HCT116 (cell line): Measurements from ENCODE around the gene SLC39A10. TPM values are rescaled to one million over a fixed set of nuclear protein-coding genes. Genes with fewer than 3 reads are reported as not detected.

Experiments used
- ATAC-seq: fragments of 200-7000 bp; cut with Tn5 transposase; 2 replicates; pipeline ENCODE4 v1.9.1; 2020; ENCODE audit warnings: mild to moderate bottlenecking, moderate library complexity
- BruUV-seq: library from RNA; stranded (reverse); fragments of 400-500 nt; replicated peaks from 2 replicates; lab custom pipeline; 2021; lab: Mats Ljungman, UMichigan
- CTCF ChIA-PET: fragments of 300-600 bp; sonication (Branson Sonifier 250); formaldehyde crosslinking; loops from one replicate; lab custom pipeline; 2021; ENCODE audit warnings: antibody characterized with exemption; lab: Charles Lee
- POLR2A ChIA-PET: fragments of 300-600, 350-600 bp; sonication (Branson Sonifier 250); formaldehyde crosslinking; loops from one replicate; lab custom pipeline; 2021; ENCODE audit warnings: antibody characterized with exemption; lab: Charles Lee
- RAD21 ChIA-PET, 2 experiments: fragments of 300-600 bp; sonication (Branson Sonifier 250); formaldehyde crosslinking; loops; one replicate each; lab custom pipeline; 2023; ENCODE audit warnings: low total read pairs in 2 of 2; ENCODE audit not compliant: uncharacterized antibody in 2 of 2, unreplicated experiment in 2 of 2, low non-redundant PET in 1 of 2; lab: Charles Lee
- DNase-seq: peaks from one replicate; pipeline ENCODE4 v3.0.0-alpha.2; 2010; ENCODE audit warnings: low read depth, low spot score
- H2AFZ ChIP-seq: fragments of 200-600 bp; shearing (Covaris generic), sonication (generic); 2 replicates; pipeline ENCODE4 v1.6.1; 2017; ENCODE audit warnings: low read depth, mixed run types, mixed read lengths, antibody characterized with exemption, low read length; ENCODE audit not compliant: poor library complexity, severe bottlenecking
- H3K27ac ChIP-seq: 2 replicates; pipeline ENCODE4 v1.5.1; 2012; ENCODE audit warnings: low read depth, low read length
- H3K27me3 ChIP-seq: fragments of 200-600 bp; sonication (generic); 2 replicates; pipeline ENCODE4 v1.6.1; 2016; ENCODE audit warnings: mixed run types, low read length, mixed read lengths; ENCODE audit not compliant: insufficient read depth
- H3K36me3 ChIP-seq, 2 experiments: fragments of 200-500 bp in 1 of 2; fragments of 200-600 bp in 1 of 2; sonication (Bioruptor generic) in 1 of 2; sonication (generic) in 1 of 2; 2 replicates each; pipeline versions ENCODE4 v1.5.1 to v1.6.1; 2014 to 2016; ENCODE audit warnings: low read length in 2 of 2, inconsistent platforms in 1 of 2, mixed read lengths in 1 of 2, mixed run types in 1 of 2; ENCODE audit not compliant: insufficient read depth in 2 of 2, control insufficient read depth in 1 of 2
- H3K4me1 ChIP-seq, 2 experiments: fragments of 200-600 bp in 1 of 2; sonication (generic) in 1 of 2; 2 replicates each; pipeline versions ENCODE4 v1.5.1 to v1.6.1; 2012 to 2017; ENCODE audit warnings: low read length in 2 of 2, inconsistent platforms in 1 of 2, mild to moderate bottlenecking in 1 of 2, mixed read lengths in 1 of 2, mixed run types in 1 of 2, moderate library complexity in 1 of 2; ENCODE audit not compliant: insufficient read depth in 2 of 2, control insufficient read depth in 1 of 2
- H3K4me2 ChIP-seq: fragments of 200-600 bp; sonication (generic); 2 replicates; pipeline ENCODE4 v1.6.1; 2017; ENCODE audit warnings: mixed run types, low read length, mixed read lengths
- H3K4me3 ChIP-seq, 2 experiments: fragments of 200-600 bp in 1 of 2; sonication (generic) in 1 of 2; replicated peaks in 1 of 2; 2 replicates each; pipeline ENCODE4 v1.5.1; 2011 to 2016; ENCODE audit warnings: low read length in 2 of 2, control low read depth in 1 of 2, low read depth in 1 of 2, mild to moderate bottlenecking in 1 of 2, mixed read lengths in 1 of 2, mixed run types in 1 of 2
- H3K79me2 ChIP-seq: fragments of 200-600 bp; sonication (generic); 2 replicates; pipeline ENCODE4 v1.6.1; 2017; ENCODE audit warnings: mild to moderate bottlenecking, mixed run types, low read length, moderate library complexity, mixed read lengths; ENCODE audit not compliant: insufficient read depth
- H3K9ac ChIP-seq: fragments of 200-600 bp; sonication (generic); 2 replicates; pipeline ENCODE4 v1.6.1; 2016; ENCODE audit warnings: low read length, mixed read lengths
- H3K9me2 ChIP-seq: fragments of 200-600 bp; sonication (generic), shearing (Covaris generic); 2 replicates; pipeline ENCODE4 v1.6.1; 2017; ENCODE audit warnings: mixed run types, mild to moderate bottlenecking, moderate library complexity; ENCODE audit not compliant: insufficient read depth
- H3K9me3 ChIP-seq, 2 experiments: fragments of 200-500 bp in 1 of 2; fragments of 200-600 bp in 1 of 2; sonication (Bioruptor generic) in 1 of 2; sonication (generic) in 1 of 2; 2 replicates each; pipeline ENCODE4 v1.6.1; 2014 to 2017; ENCODE audit warnings: low read length in 2 of 2, mixed read lengths in 2 of 2, inconsistent platforms in 1 of 2, low read depth in 1 of 2, mild to moderate bottlenecking in 1 of 2, mixed run types in 1 of 2, moderate library complexity in 1 of 2; ENCODE audit not compliant: control insufficient read depth in 1 of 2, insufficient read depth in 1 of 2
- H4K20me1 ChIP-seq: fragments of 200-600 bp; sonication (generic), shearing (Covaris generic); 2 replicates; pipeline ENCODE4 v1.6.1; 2017; ENCODE audit warnings: mixed run types, mild to moderate bottlenecking, moderate library complexity; ENCODE audit not compliant: insufficient read depth
- CBX3 ChIP-seq: IDR thresholded peaks from 2 replicates; pipeline ENCODE4 v1.6.1; 2012; ENCODE audit warnings: low read depth
- CTCF ChIP-seq, 3 experiments: fragments of 200-600 bp in 1 of 3; sonication (generic) in 1 of 3; IDR thresholded peaks in 2 of 3; conservative IDR thresholded peaks in 1 of 3; 2 replicates each; pipeline ENCODE4 v1.5.1; 2012 to 2017; ENCODE audit warnings: low read depth in 2 of 3, low read length in 2 of 3, antibody characterized with exemption in 1 of 3, borderline replicate concordance in 1 of 3, control low read depth in 1 of 3, mild to moderate bottlenecking in 1 of 3, mixed read lengths in 1 of 3, mixed run types in 1 of 3, moderate library complexity in 1 of 3; ENCODE audit not compliant: insufficient read depth in 1 of 3
- EGR1 ChIP-seq: IDR thresholded peaks from 2 replicates; pipeline ENCODE4 v1.6.1; 2012; ENCODE audit warnings: low read depth
- POLR2A ChIP-seq: IDR thresholded peaks from 2 replicates; pipeline ENCODE4 v1.7.0; 2011; ENCODE audit warnings: borderline replicate concordance; ENCODE audit not compliant: insufficient read depth, insufficient read length; ENCODE audit errors: extremely low read depth
- POLR2AphosphoS5 ChIP-seq: IDR thresholded peaks from 2 replicates; pipeline ENCODE4 v1.6.1; 2011; ENCODE audit warnings: mild to moderate bottlenecking, low read depth, low read length, moderate library complexity
- SIN3A ChIP-seq: IDR thresholded peaks from 2 replicates; pipeline ENCODE4 v1.6.1; 2012; ENCODE audit warnings: low read depth
- SRF ChIP-seq: IDR thresholded peaks from 2 replicates; pipeline ENCODE4 v1.6.1; 2012; ENCODE audit warnings: low read depth
- intact Hi-C: fragments of 100-400 bp; cut with micrococcal nuclease; formaldehyde crosslinking; loops from 2 replicates; pipeline ENCODE4 v1.10.0; 2022
- total RNA-seq: library from RNA; stranded (reverse); gene quantifications from one replicate; pipeline ENCODE4 v1.2.1, GENCODE V29; 2021; ENCODE audit not compliant: unreplicated experiment
- TF ChIP-seq, protein P1 (sequence below): IDR thresholded peaks from 2 replicates; pipeline ENCODE4 v1.6.1; 2012
- TF ChIP-seq, protein P2 (sequence below): IDR thresholded peaks from 2 replicates; pipeline ENCODE4 v1.6.1; 2012; ENCODE audit warnings: low read depth

Gene SLC39A10
- total RNA-seq, 1 experiment from 2014 or later = 59.0 TPM

GRCh38 chr2:195695002-195695631 lies 38.1 kb downstream of the SLC39A10 start:
- Histone ChIP-seq H4K20me1 (no peaks in the 10 kb centered on the region), H3K4me2 (peak overlapping the region; percentile 19), H3K4me3 (no peak overlapping the region), H3K4me1 (peaks cover 2 to 14% of the 10 kb centered on the region in 2 experiments; a peak in 1 of 4 replicates), H3K36me3 (no peaks in the 10 kb centered on the region), H3K9me2 (no peaks in the 10 kb centered on the region), H3K27ac (no peak overlapping the region; the same call in 1 of the 2 replicates), H3K9me3 (no peaks in the 10 kb centered on the region), H3K79me2 (peaks cover 83% of the 10 kb centered on the region), H3K27me3 (no peaks in the 10 kb centered on the region), H2AFZ (no peak overlapping the region), H3K9ac (no peak overlapping the region)
- ATAC-seq (no peak), DNase-seq (no peak)
- POLR2A ChIA-PET = no interaction called here
- intact Hi-C loops = no loop called here
- TF ChIP-seq CBX3 = no peak
- no peak for TF ChIP-seq EGR1
- TF ChIP-seq, protein P1, sequence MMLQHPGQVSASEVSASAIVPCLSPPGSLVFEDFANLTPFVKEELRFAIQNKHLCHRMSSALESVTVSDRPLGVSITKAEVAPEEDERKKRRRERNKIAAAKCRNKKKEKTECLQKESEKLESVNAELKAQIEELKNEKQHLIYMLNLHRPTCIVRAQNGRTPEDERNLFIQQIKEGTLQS = no peak
- no peak for TF ChIP-seq POLR2AphosphoS5
- TF ChIP-seq, protein P2, sequence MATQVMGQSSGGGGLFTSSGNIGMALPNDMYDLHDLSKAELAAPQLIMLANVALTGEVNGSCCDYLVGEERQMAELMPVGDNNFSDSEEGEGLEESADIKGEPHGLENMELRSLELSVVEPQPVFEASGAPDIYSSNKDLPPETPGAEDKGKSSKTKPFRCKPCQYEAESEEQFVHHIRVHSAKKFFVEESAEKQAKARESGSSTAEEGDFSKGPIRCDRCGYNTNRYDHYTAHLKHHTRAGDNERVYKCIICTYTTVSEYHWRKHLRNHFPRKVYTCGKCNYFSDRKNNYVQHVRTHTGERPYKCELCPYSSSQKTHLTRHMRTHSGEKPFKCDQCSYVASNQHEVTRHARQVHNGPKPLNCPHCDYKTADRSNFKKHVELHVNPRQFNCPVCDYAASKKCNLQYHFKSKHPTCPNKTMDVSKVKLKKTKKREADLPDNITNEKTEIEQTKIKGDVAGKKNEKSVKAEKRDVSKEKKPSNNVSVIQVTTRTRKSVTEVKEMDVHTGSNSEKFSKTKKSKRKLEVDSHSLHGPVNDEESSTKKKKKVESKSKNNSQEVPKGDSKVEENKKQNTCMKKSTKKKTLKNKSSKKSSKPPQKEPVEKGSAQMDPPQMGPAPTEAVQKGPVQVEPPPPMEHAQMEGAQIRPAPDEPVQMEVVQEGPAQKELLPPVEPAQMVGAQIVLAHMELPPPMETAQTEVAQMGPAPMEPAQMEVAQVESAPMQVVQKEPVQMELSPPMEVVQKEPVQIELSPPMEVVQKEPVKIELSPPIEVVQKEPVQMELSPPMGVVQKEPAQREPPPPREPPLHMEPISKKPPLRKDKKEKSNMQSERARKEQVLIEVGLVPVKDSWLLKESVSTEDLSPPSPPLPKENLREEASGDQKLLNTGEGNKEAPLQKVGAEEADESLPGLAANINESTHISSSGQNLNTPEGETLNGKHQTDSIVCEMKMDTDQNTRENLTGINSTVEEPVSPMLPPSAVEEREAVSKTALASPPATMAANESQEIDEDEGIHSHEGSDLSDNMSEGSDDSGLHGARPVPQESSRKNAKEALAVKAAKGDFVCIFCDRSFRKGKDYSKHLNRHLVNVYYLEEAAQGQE = no peak
- no peak for TF ChIP-seq SIN3A
- no peak for TF ChIP-seq SRF
- no peak for TF ChIP-seq CTCF (IDR thresholded peaks at IDR 0.05 in 2 of 3, conservative IDR thresholded peaks at IDR 0.05 in 1 of 3; ENCODE audit: borderline replicate concordance in 1 of 3, insufficient read depth in 1 of 3, low read depth in 2 of 3, low read length in 2 of 3)
- no peak for TF ChIP-seq POLR2A
- RAD21 ChIA-PET = no interaction called here
- CTCF ChIA-PET = no interaction called here
- no TSS peak for BruUV-seq
